ENCODE results near the gene MATCAP1. TPM values are rescaled to one million over a fixed set of nuclear protein-coding genes. Genes with fewer than 3 reads are reported as not detected.

MATCAP1 gene
- total and polyA plus RNA-seq, 10 of the 15 experiments (the other 5 are each of a cell fraction or from before 2014, with no cell fraction given), result 2.8 to 25.8 (median 8.6) TPM

- TF ChIP-seq TAF1 (IDR thresholded peaks at IDR 0.05; ENCODE audit: borderline replicate concordance, low read depth, low read length) (peak; percentile 60; the same call in 1 of the 2 replicates), SMAD5 (IDR thresholded peaks at IDR 0.05; ENCODE audit: low read depth) (no peak; the same call in 1 of the 2 replicates), IRF4 (IDR thresholded peaks at IDR 0.05; ENCODE audit: low read depth, low read length) (no peak), JUND (IDR thresholded peaks at IDR 0.05; ENCODE audit: low read depth, low read length) (no peak), GABPA (IDR thresholded peaks at IDR 0.05; ENCODE audit: low read depth) (peak; percentile 89), ATF7 (IDR thresholded peaks at IDR 0.05; ENCODE audit: low read depth) (no peak; the same call in 1 of the 2 replicates), TCF3 (IDR thresholded peaks at IDR 0.05; ENCODE audit: borderline replicate concordance, insufficient read depth, low read depth, low read length) (0 out of 2 replicates have a peak, but pooled peaks have one; percentile 29), EGR1 (IDR thresholded peaks at IDR 0.05; ENCODE audit: borderline replicate concordance in 1 of 2, low read depth in 2 of 2, low read length in 2 of 2) (peak in 1 of 2 experiments; percentile 72; a peak in 1 of 3 replicates), ZNF622 (IDR thresholded peaks at IDR 0.05) (no peak), ZNF207 (IDR thresholded peaks at IDR 0.05; ENCODE audit: borderline replicate concordance) (peak; percentile 78; the same call in 1 of the 2 replicates), KAT2A (conservative IDR thresholded peaks at IDR 0.05; ENCODE audit: control insufficient read depth, low read depth, low read length) (no peak), NFYB (IDR thresholded peaks at IDR 0.05; ENCODE audit: insufficient read depth, low read depth, low read length) (no peak), ZNF274 (IDR thresholded peaks at IDR 0.05; ENCODE audit: insufficient read depth, insufficient read length) (no peak), MYC (IDR thresholded peaks at IDR 0.05; ENCODE audit: insufficient read depth, insufficient read length, insufficient replicate concordance, low read length, severe bottlenecking) (peak; percentile 16), KDM1A (IDR thresholded peaks at IDR 0.05; ENCODE audit: borderline replicate concordance) (no peak), POLR2A (IDR thresholded peaks at IDR 0.05; ENCODE audit: low read depth, low read length) (peak; percentile 84), RUNX3 (IDR thresholded peaks at IDR 0.05; ENCODE audit: low read length) (peak; percentile 95), FOXK2 (IDR thresholded peaks at IDR 0.05) (no peak), ZSCAN29 (IDR thresholded peaks at IDR 0.05) (0 out of 2 replicates have a peak, but pooled peaks have one; percentile 52), PAX5 (IDR thresholded peaks at IDR 0.05; ENCODE audit: borderline replicate concordance, low read depth, low read length) (no peak), HSF1 (IDR thresholded peaks at IDR 0.05; ENCODE audit: low read depth, low read length) (no peak), SREBF2 (IDR thresholded peaks at IDR 0.05; ENCODE audit: low read length) (0 out of 2 replicates have a peak, but pooled peaks have one; percentile 58), CBX3 (IDR thresholded peaks at IDR 0.05; ENCODE audit: borderline replicate concordance, low read depth) (no peak), IKZF1 (conservative IDR thresholded peaks at IDR 0.05) (peak; percentile 93), HDAC2 (IDR thresholded peaks at IDR 0.05) (no peak), E2F4 (IDR thresholded peaks at IDR 0.05; ENCODE audit: low read depth, low read length) (no peak), IKZF2 (IDR thresholded peaks at IDR 0.05) (no peak)
- TF ChIP-seq, protein P1, sequence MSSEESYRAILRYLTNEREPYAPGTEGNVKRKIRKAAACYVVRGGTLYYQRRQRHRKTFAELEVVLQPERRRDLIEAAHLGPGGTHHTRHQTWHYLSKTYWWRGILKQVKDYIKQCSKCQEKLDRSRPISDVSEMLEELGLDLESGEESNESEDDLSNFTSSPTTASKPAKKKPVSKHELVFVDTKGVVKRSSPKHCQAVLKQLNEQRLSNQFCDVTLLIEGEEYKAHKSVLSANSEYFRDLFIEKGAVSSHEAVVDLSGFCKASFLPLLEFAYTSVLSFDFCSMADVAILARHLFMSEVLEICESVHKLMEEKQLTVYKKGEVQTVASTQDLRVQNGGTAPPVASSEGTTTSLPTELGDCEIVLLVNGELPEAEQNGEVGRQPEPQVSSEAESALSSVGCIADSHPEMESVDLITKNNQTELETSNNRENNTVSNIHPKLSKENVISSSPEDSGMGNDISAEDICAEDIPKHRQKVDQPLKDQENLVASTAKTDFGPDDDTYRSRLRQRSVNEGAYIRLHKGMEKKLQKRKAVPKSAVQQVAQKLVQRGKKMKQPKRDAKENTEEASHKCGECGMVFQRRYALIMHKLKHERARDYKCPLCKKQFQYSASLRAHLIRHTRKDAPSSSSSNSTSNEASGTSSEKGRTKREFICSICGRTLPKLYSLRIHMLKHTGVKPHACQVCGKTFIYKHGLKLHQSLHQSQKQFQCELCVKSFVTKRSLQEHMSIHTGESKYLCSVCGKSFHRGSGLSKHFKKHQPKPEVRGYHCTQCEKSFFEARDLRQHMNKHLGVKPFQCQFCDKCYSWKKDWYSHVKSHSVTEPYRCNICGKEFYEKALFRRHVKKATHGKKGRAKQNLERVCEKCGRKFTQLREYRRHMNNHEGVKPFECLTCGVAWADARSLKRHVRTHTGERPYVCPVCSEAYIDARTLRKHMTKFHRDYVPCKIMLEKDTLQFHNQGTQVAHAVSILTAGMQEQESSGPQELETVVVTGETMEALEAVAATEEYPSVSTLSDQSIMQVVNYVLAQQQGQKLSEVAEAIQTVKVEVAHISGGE (CRISPR knock-in tag; IDR thresholded peaks at IDR 0.05), result no peak
Observed at GRCh38 chr16:67191995-67192681, 8.4 kb upstream of the MATCAP1 start, which contains the start of gene E2F4 (continued).
